HG03342 (cell line): ENCODE results near the gene MRPL1.

Experiments
- ATAC-seq: cut with Tn5 transposase; IDR thresholded peaks from one replicate; pipeline ENCODE4 v1.9.1; 2021; ENCODE audit warnings: mild to moderate bottlenecking, moderate library complexity; ENCODE audit not compliant: unreplicated experiment

The MRPL1 gene

GRCh38 chr4:77862478-77863216 is at the start of gene MRPL1:
Gene MRPL1, plus strand, starts transcription at chr4:77862830. Its CDS starts 19 bp downstream, at chr4:77862849.
- ATAC-seq, result peak; percentile 77

- no peak for ATAC-seq
These were observed 47.0 kb upstream of the MRPL1 start for GRCh38 chr4:77815636-77816035.

GRCh38 chr4:77816546-77816945 is 46.1 kb upstream of the MRPL1 start:
- no peak for ATAC-seq

- ATAC-seq, result peak; percentile 0
These were observed 45.1 kb upstream of the MRPL1 start for GRCh38 chr4:77817304-77818072.

GRCh38 chr4:77818073-77818601 is 44.5 kb upstream of the MRPL1 start:
- ATAC-seq, result peak; percentile 29

- peak; percentile 27 for ATAC-seq
These were observed 43.8 kb upstream of the MRPL1 start, which contains the start of gene CNOT6L for GRCh38 chr4:77818602-77819403. Gene CNOT6L, minus strand, starts transcription at chr4:77819368. Its CDS starts 60 bp downstream, at chr4:77819308.

- peak; percentile 14 for ATAC-seq
These were observed 43.2 kb upstream of the MRPL1 start for GRCh38 chr4:77819404-77819842.

GRCh38 chr4:77819843-77820648 is 42.6 kb upstream of the MRPL1 start:
- peak; percentile 77 for ATAC-seq

GRCh38 chr4:77820649-77821561 is 41.7 kb upstream of the MRPL1 start:
- no peak for ATAC-seq

- ATAC-seq, result no peak
These were observed 40.9 kb upstream of the MRPL1 start for GRCh38 chr4:77821775-77822174.

- no peak for ATAC-seq
These were observed 36.4 kb upstream of the MRPL1 start for GRCh38 chr4:77826275-77826674.

GRCh38 chr4:77827343-77827742 is 35.3 kb upstream of the MRPL1 start:
- ATAC-seq, result peak; percentile 69

- ATAC-seq, result no peak
These were observed 29.4 kb upstream of the MRPL1 start for GRCh38 chr4:77833126-77833724.

GRCh38 chr4:77834403-77834802 is 28.2 kb upstream of the MRPL1 start:
- ATAC-seq, result no peak

- no peak for ATAC-seq
These were observed 19.0 kb upstream of the MRPL1 start for GRCh38 chr4:77843628-77844027.

GRCh38 chr4:77844363-77844762 is 18.3 kb upstream of the MRPL1 start:
- ATAC-seq, result no peak

GRCh38 chr4:77845400-77845799 is 17.2 kb upstream of the MRPL1 start:
- ATAC-seq, result no peak

- no peak for ATAC-seq
These were observed 16.7 kb upstream of the MRPL1 start for GRCh38 chr4:77845929-77846328.

GRCh38 chr4:77848508-77848907 is 14.1 kb upstream of the MRPL1 start:
- no peak for ATAC-seq
